GM12878 (cell line): ENCODE measurements around the gene ULBP3. TPM values are rescaled to one million over a fixed set of nuclear protein-coding genes. Genes with fewer than 3 reads are reported as not detected.
A peak's percentile ranks its signal among the peaks of the same experiment; 100 is the strongest.
"Not testable (repeated sequence)": the region's sequence is repeated elsewhere in the genome, so short reads cannot be mapped to it uniquely, and the experiment has no call there.

Experiments
- ATAC-seq: fragments of 200-7000 bp; cut with Tn5 transposase; 3 replicates; pipeline ENCODE4 v1.9.1; 2020; ENCODE audit warnings: mild to moderate bottlenecking, moderate library complexity
- BruUV-seq: library from RNA; stranded (reverse); fragments of 400-500 nt; replicated peaks from 2 replicates; lab custom pipeline; 2021; lab: Mats Ljungman, UMichigan
- CTCF ChIA-PET: fragments of 300-600 bp; sonication (Branson Sonifier 250); formaldehyde crosslinking; extraction: SDS; loops from one replicate; lab custom pipeline; 2021; ENCODE audit warnings: inconsistent platforms; lab: Yijun Ruan, JAX
- POLR2A ChIA-PET: fragments of 350-600 bp; formaldehyde crosslinking; extraction: SDS; loops from one replicate; lab custom pipeline; 2021; ENCODE audit warnings: inconsistent platforms; lab: Charles Lee
- RAD21 ChIA-PET: fragments of 300-600 bp; sonication (Branson Sonifier 250); formaldehyde crosslinking; loops from one replicate; lab custom pipeline; 2023; ENCODE audit warnings: antibody characterized with exemption; ENCODE audit not compliant: unreplicated experiment; lab: Charles Lee
- SMC1A ChIA-PET: fragments of 300-600 bp; sonication (Branson Sonifier 250); formaldehyde crosslinking; loops from one replicate; lab custom pipeline; 2023; ENCODE audit not compliant: unreplicated experiment, uncharacterized antibody; lab: Charles Lee
- DNase-seq: peaks from one replicate; pipeline ENCODE4 v3.0.0-alpha.2; 2011; ENCODE audit warnings: low read depth, low spot score
- FAIRE-seq: peaks from 3 replicates; lab custom pipeline; 2011; peaks lifted over from hg19 to GRCh38; lab: Jason Lieb, UNC
- H2AFZ ChIP-seq: 2 replicates; pipeline ENCODE4 v1.6.0; 2011; ENCODE audit warnings: low read depth, low read length, control low read depth; ENCODE audit not compliant: control insufficient read depth
- H3K27ac ChIP-seq: 2 replicates; pipeline ENCODE4 v1.5.1; 2011; ENCODE audit warnings: control low read depth; ENCODE audit not compliant: control insufficient read depth, insufficient read depth
- H3K27me3 ChIP-seq, 2 experiments: replicated peaks in 1 of 2; 2 replicates each; pipeline versions ENCODE4 v1.6.0 to v1.6.1; 2011; ENCODE audit warnings: low read length in 1 of 2; ENCODE audit not compliant: control insufficient read depth in 2 of 2, insufficient read depth in 2 of 2
- H3K36me3 ChIP-seq, 2 experiments: 2 replicates each; pipeline ENCODE4 v1.5.1; 2011; ENCODE audit warnings: low read length in 1 of 2; ENCODE audit not compliant: control insufficient read depth in 2 of 2, insufficient read depth in 2 of 2
- H3K4me1 ChIP-seq: 2 replicates; pipeline ENCODE4 v1.6.1; 2011; ENCODE audit warnings: mild to moderate bottlenecking, low read length, moderate library complexity, mixed read lengths; ENCODE audit not compliant: control insufficient read depth, insufficient read depth
- H3K4me2 ChIP-seq: 2 replicates; pipeline ENCODE4 v1.6.0; 2011; ENCODE audit warnings: control low read depth; ENCODE audit not compliant: control insufficient read depth, insufficient read depth
- H3K4me3 ChIP-seq: fragments of 200-600 bp; sonication (generic); 2 replicates; pipeline ENCODE4 v1.5.1; 2016
- H3K79me2 ChIP-seq: 2 replicates; pipeline ENCODE4 v1.6.0; 2011; ENCODE audit warnings: low read length; ENCODE audit not compliant: control insufficient read depth, insufficient read depth
- H3K9ac ChIP-seq: 2 replicates; pipeline ENCODE4 v1.8.0; 2011; ENCODE audit warnings: low read length, control low read depth, mixed read lengths; ENCODE audit not compliant: control insufficient read depth, insufficient read depth
- H3K9me3 ChIP-seq: replicated peaks from 3 replicates; pipeline ENCODE4 v1.5.1; 2011; ENCODE audit warnings: mild to moderate bottlenecking, low read length; ENCODE audit not compliant: control insufficient read depth, insufficient read depth
- H4K20me1 ChIP-seq: 2 replicates; pipeline ENCODE4 v1.6.0; 2011; ENCODE audit not compliant: control insufficient read depth, insufficient read depth
- BHLHE40 ChIP-seq, 2 experiments: fragments of 450-650 bp in 1 of 2; IDR thresholded peaks; 2 replicates each; pipeline ENCODE4 v1.6.1; 2011 to 2017; ENCODE audit warnings: low read depth in 2 of 2, borderline replicate concordance in 1 of 2, improper control_type of control experiment in 1 of 2, low read length in 1 of 2, mild to moderate bottlenecking in 1 of 2
- EGR1 ChIP-seq, 2 experiments: IDR thresholded peaks; 1 replicate in 1 of 2; 2 replicates in 1 of 2; pipeline ENCODE4 v1.6.1; 2011 to 2012; ENCODE audit warnings: low read depth in 2 of 2, low read length in 2 of 2, borderline replicate concordance in 1 of 2, mild to moderate bottlenecking in 1 of 2, moderate library complexity in 1 of 2
- HCFC1 ChIP-seq: fragments of 150-350 bp; IDR thresholded peaks from 2 replicates; pipeline ENCODE4 v1.6.1; 2014; ENCODE audit warnings: low read length
- NR2F1 ChIP-seq: fragments of 450-650 bp; conservative IDR thresholded peaks from 2 replicates; pipeline ENCODE4 v1.6.1; 2017; ENCODE audit warnings: mild to moderate bottlenecking
- RAD51 ChIP-seq: fragments of 450-650 bp; IDR thresholded peaks from 2 replicates; pipeline ENCODE4 v1.6.1; 2016; ENCODE audit warnings: moderate library complexity, mild to moderate bottlenecking, inconsistent platforms
- STAT3 ChIP-seq: IDR thresholded peaks from 2 replicates; pipeline ENCODE4 v1.6.1; 2011; ENCODE audit warnings: low read depth, low read length, improper control_type of control experiment
- ZNF207 ChIP-seq: fragments of 450-650 bp; IDR thresholded peaks from 2 replicates; pipeline ENCODE4 v1.6.1; 2014; ENCODE audit warnings: antibody characterized with exemption, mild to moderate bottlenecking, borderline replicate concordance
- WGBS: methylation state at CpG from one replicate; pipeline ENCODE4 v1.1.6; 2016; ENCODE audit warnings: low lambda C conversion rate; ENCODE audit not compliant: insufficient replicate concordance, insufficient coverage; ENCODE audit errors: missing lambda C conversion rate; 5-methylcytosine and 5-hydroxymethylcytosine counted together
- in situ Hi-C: fragments of 300-500 bp; cut with MboI; formaldehyde crosslinking; loops from 9 replicates; pipeline ENCODE4 v1.14.3; 2018; ENCODE audit warnings: mixed read lengths
- intact Hi-C: fragments of 100-400 bp; cut with micrococcal nuclease; formaldehyde crosslinking; loops from one replicate; pipeline ENCODE4 v1.14.2; 2022; ENCODE audit not compliant: unreplicated experiment
- polyA plus RNA-seq, 11 experiments: library from polyadenylated mRNA; depleted of rRNA in 4 of 11; unstranded in 6 of 11; stranded (reverse) in 5 of 11; fragments of >200 nt; fragmentation: Nextera tagmentation in 4 of 11; fragmentation: Illumina TruSeq in 1 of 11; extraction: Ambion mirVana in 4 of 11; extraction: Trizol in 1 of 11; gene quantifications; 1 replicate in 1 of 11; 2 replicates in 10 of 11; pipeline versions ENCODE4 v1.2.1 to v1.2.3, GENCODE V29; 2011 to 2016; ENCODE audit warnings: inconsistent platforms in 2 of 11, missing spikeins in 2 of 11, low read depth in 1 of 11
- total RNA-seq, 4 experiments: library from RNA; depleted of rRNA in 3 of 4; stranded (reverse); fragments of >200 nt in 3 of 4; fragmentation: Illumina TruSeq in 1 of 4; extraction: Trizol in 1 of 4; gene quantifications; 2 replicates each; pipeline versions ENCODE4 v1.2.1 to v1.2.3, GENCODE V29; 2013 to 2021

ULBP3 gene
- total and polyA plus RNA-seq, 10 of the 15 experiments (the other 5 are each of a cell fraction or from before 2014, with no cell fraction given) = 0.08 to 0.16 TPM; not detected in 8

DNA sequence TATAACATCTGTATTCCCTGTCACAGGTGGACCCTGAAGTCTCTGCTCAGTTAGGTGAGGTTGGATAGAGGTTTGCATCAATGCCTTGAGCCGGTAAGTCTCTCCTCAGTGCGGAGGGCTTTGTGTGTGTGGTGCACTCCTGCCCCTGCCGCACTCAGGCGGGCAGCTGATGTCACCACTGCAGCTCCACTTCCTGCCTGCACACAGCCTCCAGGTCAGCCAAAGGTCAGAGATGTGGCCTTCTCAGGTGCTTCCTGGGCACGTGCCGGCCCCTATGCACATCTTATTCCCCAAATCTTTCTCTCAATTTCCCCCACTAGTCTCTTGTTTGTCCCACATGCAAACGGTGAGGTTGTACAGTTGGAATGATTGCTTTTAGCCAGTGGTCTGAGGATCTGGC, 8.9 kb downstream of the ULBP3 start:
- TF ChIP-seq NR2F1 = peak; percentile 52; the same call in 1 of the 2 replicates
- peak; percentile 85 to 87 for TF ChIP-seq BHLHE40 (IDR thresholded peaks at IDR 0.05; ENCODE audit: borderline replicate concordance in 1 of 2, low read depth in 2 of 2, low read length in 1 of 2)
- POLR2A ChIA-PET, DNase-seq, H3K9ac ChIP-seq, H3K36me3 ChIP-seq, RAD21 ChIA-PET, H3K9me3 ChIP-seq, FAIRE-seq, H3K27ac ChIP-seq, H3K4me2 ChIP-seq, H3K4me1 ChIP-seq, BruUV-seq, H4K20me1 ChIP-seq, H3K4me3 ChIP-seq, in situ Hi-C loops, H2AFZ ChIP-seq, H3K27me3 ChIP-seq, H3K79me2 ChIP-seq, intact Hi-C loops: not testable (repeated sequence)
- WGBS = 15% methylated on average over 7 of the region's 7 CpGs
- CTCF ChIA-PET = interaction anchor here (0.9 kb wide), 1 partner anchor 9 kb away, joined by 3 read pairs; the partner anchor contains the start of gene ULBP3
- ATAC-seq = peak; percentile 93
- SMC1A ChIA-PET = interaction anchor here (0.6 kb wide), 1 partner anchor 22 kb away, joined by 3 read pairs; no protein-coding TSS in a partner anchor

DNA sequence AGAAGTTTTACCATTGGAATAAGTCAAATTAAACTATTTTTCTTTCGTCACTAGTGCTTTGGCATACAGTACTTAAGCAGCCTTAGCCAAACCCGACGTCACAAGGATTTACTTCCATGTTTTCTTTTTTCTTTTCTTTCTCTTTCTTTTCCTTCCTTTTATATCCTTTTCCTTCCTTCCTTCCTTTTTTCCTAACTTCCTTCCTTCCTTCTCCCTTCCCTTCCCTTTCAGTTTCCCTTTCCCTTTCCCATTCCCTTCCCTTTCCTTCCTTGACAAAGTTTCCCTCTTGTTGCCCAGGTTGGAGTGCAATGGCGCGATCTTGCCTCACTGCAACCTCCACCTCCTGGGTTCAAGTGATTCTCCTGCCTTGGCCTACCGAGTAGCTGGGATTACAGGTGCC, 9.9 kb downstream of the ULBP3 start:
- Histone ChIP-seq H3K9ac (no peak overlapping the region), H3K79me2 (no peaks in the 10 kb centered on the region), H3K4me1 (no peaks in the 10 kb centered on the region), H4K20me1 (no peaks in the 10 kb centered on the region), H2AFZ (no peak overlapping the region), H3K4me2 (no peak overlapping the region), H3K4me3 (no peak overlapping the region), H3K9me3 (no peaks in the 10 kb centered on the region; the same call in 2 of the 3 replicates), H3K36me3 (no peaks in the 10 kb centered on the region), H3K27me3 (peaks cover 2 to 5% of the 10 kb centered on the region in 2 experiments; a peak in 2 of 4 replicates), H3K27ac (no peak overlapping the region)
- ChIA-PET CTCF (no interaction called here), RAD21 (no interaction called here), SMC1A (no interaction called here), POLR2A (no interaction called here)
- intact Hi-C loops (no loop called here), in situ Hi-C loops (no loop called here)
- ATAC-seq = no peak
- DNase-seq = no peak
- no peak for FAIRE-seq
- WGBS = 44% methylated on average over 6 of the region's 6 CpGs
- TF ChIP-seq EGR1 (IDR thresholded peaks at IDR 0.05; ENCODE audit: borderline replicate concordance in 1 of 2, low read depth in 2 of 2, low read length in 2 of 2) (no peak), RAD51 (no peak), HCFC1 (no peak), ZNF207 (no peak), STAT3 (no peak)
- BruUV-seq = no TSS peak
